Lower lobe of right lung (tissue), 2 donors: ENCODE measurements around the gene KLK14. TPM values are rescaled to one million over a fixed set of nuclear protein-coding genes. Genes with fewer than 3 reads are reported as not detected.

Source experiments
- ATAC-seq, 2 donors: fragments of 200-7000 bp; cut with Tn5 transposase; one replicate each; pipeline ENCODE4 v1.9.1; 2020 to 2022; ENCODE audit warnings: mild to moderate bottlenecking in 2 of 2, moderate library complexity in 2 of 2
- DNase-seq: peaks from one replicate; pipeline ENCODE4 v3.0.0-alpha.2; 2020
- H3K27ac ChIP-seq: fragments of 200-600 bp; one replicate; pipeline ENCODE4 v1.8.0; 2022
- H3K27me3 ChIP-seq: fragments of 200-600 bp; one replicate; pipeline ENCODE4 v1.8.0; 2022; ENCODE audit warnings: low read depth
- H3K36me3 ChIP-seq: fragments of 200-600 bp; one replicate; pipeline ENCODE4 v1.8.0; 2022; ENCODE audit warnings: mild to moderate bottlenecking
- H3K4me1 ChIP-seq: fragments of 200-600 bp; one replicate; pipeline ENCODE4 v1.8.0; 2022
- H3K4me3 ChIP-seq: fragments of 200-600 bp; one replicate; pipeline ENCODE4 v1.8.0; 2022; ENCODE audit warnings: mild to moderate bottlenecking
- H3K9me3 ChIP-seq: fragments of 200-600 bp; one replicate; pipeline ENCODE4 v1.8.0; 2022
- intact Hi-C: fragments of 100-400 bp; cut with DNase I; formaldehyde crosslinking; loops from one replicate; pipeline ENCODE4 v1.11.0; 2022
- total RNA-seq: library from RNA; stranded (reverse); fragmentation: NEBNext Ultra II Directional; extraction: Animal tissue kit (Norgen Biotek cat#: 25700); gene quantifications from one replicate; pipeline ENCODE4 v1.2.1, GENCODE V29; 2021
- TF ChIP-seq, protein P1 (sequence below): fragments of 200-600 bp; IDR thresholded peaks from one replicate; pipeline ENCODE4 v1.8.0; 2022; ENCODE audit warnings: antibody characterized with exemption, mild to moderate bottlenecking
- donor health status: DM: no; HTN: yes; CAD: no; lungs with severe emphysema.

KLK14 gene
- total RNA-seq, 1 donor from 2014 or later: 0.89 TPM

GRCh38 chr19:51101171-51101865 is 18.6 kb upstream of the KLK14 start:
- TF ChIP-seq, protein P1, sequence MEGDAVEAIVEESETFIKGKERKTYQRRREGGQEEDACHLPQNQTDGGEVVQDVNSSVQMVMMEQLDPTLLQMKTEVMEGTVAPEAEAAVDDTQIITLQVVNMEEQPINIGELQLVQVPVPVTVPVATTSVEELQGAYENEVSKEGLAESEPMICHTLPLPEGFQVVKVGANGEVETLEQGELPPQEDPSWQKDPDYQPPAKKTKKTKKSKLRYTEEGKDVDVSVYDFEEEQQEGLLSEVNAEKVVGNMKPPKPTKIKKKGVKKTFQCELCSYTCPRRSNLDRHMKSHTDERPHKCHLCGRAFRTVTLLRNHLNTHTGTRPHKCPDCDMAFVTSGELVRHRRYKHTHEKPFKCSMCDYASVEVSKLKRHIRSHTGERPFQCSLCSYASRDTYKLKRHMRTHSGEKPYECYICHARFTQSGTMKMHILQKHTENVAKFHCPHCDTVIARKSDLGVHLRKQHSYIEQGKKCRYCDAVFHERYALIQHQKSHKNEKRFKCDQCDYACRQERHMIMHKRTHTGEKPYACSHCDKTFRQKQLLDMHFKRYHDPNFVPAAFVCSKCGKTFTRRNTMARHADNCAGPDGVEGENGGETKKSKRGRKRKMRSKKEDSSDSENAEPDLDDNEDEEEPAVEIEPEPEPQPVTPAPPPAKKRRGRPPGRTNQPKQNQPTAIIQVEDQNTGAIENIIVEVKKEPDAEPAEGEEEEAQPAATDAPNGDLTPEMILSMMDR: no peak
- H3K9me3 ChIP-seq: no peaks in the 10 kb centered on the region
- H3K4me1 ChIP-seq: no peaks in the 10 kb centered on the region
- H3K36me3 ChIP-seq: peaks cover 45% of the 10 kb centered on the region
- no peak overlapping the region for H3K27ac ChIP-seq
- H3K27me3 ChIP-seq: no peaks in the 10 kb centered on the region
- no peak for DNase-seq
- intact Hi-C loops: no loop called here
- no peak for ATAC-seq
- H3K4me3 ChIP-seq: no peak overlapping the region

- TF ChIP-seq, protein P1: no peak
- intact Hi-C loops: no loop called here
- H3K9me3 ChIP-seq: no peaks in the 10 kb centered on the region
- ATAC-seq: no peak
- H3K27ac ChIP-seq: no peak overlapping the region
- no peak for DNase-seq
- H3K4me3 ChIP-seq: no peak overlapping the region
- H3K27me3 ChIP-seq: no peaks in the 10 kb centered on the region
- H3K4me1 ChIP-seq: no peaks in the 10 kb centered on the region
- peaks cover 45% of the 10 kb centered on the region for H3K36me3 ChIP-seq
Measured at GRCh38 chr19:51100601-51101000, 17.9 kb upstream of the KLK14 start.

- no peak overlapping the region for H3K27ac ChIP-seq
- no peaks in the 10 kb centered on the region for H3K4me1 ChIP-seq
- H3K9me3 ChIP-seq: no peaks in the 10 kb centered on the region
- H3K27me3 ChIP-seq: no peaks in the 10 kb centered on the region
- intact Hi-C loops: no loop called here
- no peak for DNase-seq
- no peak for ATAC-seq
- peaks cover 45% of the 10 kb centered on the region for H3K36me3 ChIP-seq
- TF ChIP-seq, protein P1: no peak
- no peak overlapping the region for H3K4me3 ChIP-seq
Measured at GRCh38 chr19:51099047-51099382, 16.3 kb upstream of the KLK14 start.

DNA sequence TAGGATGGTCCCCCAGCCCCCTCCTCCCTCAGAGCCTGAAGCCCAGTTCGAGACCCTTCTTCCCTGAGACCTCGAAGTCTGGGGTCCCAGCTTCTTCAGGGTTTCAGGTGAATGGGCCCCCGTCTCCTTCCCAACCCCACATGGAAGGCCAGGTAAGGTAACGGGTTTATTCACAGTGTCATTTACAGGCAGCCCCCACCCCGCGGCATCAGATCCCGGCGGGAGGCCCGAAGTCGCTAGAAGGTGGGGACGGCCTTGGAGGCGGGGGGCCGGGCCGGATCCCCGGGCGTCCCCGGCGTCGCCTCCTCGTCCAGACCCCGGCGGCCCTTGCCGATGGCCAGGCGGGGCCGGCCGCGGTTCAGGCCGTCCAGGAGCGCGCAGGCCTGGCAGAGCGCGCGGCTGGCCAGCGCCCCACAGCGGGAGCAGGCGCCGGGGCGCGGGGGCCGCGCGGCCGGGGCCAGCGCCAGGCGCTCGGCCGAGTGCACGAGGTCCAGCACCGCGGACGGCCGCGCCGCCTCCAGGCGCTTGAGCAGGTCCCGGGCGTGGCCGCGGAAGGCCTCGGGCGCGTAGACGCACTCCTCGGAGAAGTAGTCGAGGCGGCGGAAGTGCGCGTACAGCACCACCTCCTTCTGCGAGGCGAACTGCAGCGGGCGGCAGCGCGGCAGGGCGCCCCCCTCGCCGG is 15.8 kb upstream of the KLK14 start:
- DNase-seq: peak; percentile 82
- TF ChIP-seq, protein P1: no peak
- H3K4me1 ChIP-seq: no peaks in the 10 kb centered on the region
- H3K36me3 ChIP-seq: peaks cover 40% of the 10 kb centered on the region
- H3K4me3 ChIP-seq: no peak overlapping the region
- no peaks in the 10 kb centered on the region for H3K27me3 ChIP-seq
- no peak overlapping the region for H3K27ac ChIP-seq
- H3K9me3 ChIP-seq: no peaks in the 10 kb centered on the region
- intact Hi-C loops: no loop called here
- peak; percentile 60 to 67 for ATAC-seq

- no peaks in the 10 kb centered on the region for H3K4me1 ChIP-seq
- H3K27me3 ChIP-seq: no peaks in the 10 kb centered on the region
- TF ChIP-seq, protein P1: no peak
- ATAC-seq: no peak
- H3K9me3 ChIP-seq: no peaks in the 10 kb centered on the region
- H3K4me3 ChIP-seq: no peak overlapping the region
- H3K36me3 ChIP-seq: peaks cover 35% of the 10 kb centered on the region
- no peak for DNase-seq
- H3K27ac ChIP-seq: no peak overlapping the region
- intact Hi-C loops: no loop called here
Measured at GRCh38 chr19:51097796-51098195, 15.1 kb upstream of the KLK14 start.
